NCI-H2029 treated with DMSO at 0.1 percent for 48 hours (cell line): ENCODE data around the gene SLC26A8.
"Not testable (repeated sequence)": the region's sequence is repeated elsewhere in the genome, so short reads cannot be mapped to it uniquely, and the experiment has no call there.

ENCODE experiments used
- DNase-seq: peaks from one replicate; lab custom pipeline; 2025; lab: John Stamatoyannopoulos, UW

SLC26A8 gene

DNA sequence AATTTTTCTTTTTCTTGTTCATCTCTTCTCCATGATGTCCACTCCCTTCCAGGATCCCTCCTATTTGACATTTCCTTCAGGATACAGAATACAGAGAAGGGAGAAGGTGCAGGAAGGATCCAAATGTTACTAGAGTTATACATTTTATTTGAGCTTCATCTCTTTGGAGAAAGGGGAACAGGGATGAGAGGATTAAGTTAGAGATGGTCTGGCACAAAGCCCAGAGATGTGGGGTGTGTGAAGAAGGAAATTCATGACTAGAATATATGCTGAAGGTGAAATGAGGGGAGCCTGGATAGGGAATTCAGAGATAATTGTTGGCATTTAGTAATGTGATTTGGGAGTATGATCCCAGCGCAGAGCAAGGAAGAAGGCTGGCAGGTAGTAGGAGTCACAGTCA lies 81.1 kb downstream of the SLC26A8 start:
- DNase-seq: no peak

DNA sequence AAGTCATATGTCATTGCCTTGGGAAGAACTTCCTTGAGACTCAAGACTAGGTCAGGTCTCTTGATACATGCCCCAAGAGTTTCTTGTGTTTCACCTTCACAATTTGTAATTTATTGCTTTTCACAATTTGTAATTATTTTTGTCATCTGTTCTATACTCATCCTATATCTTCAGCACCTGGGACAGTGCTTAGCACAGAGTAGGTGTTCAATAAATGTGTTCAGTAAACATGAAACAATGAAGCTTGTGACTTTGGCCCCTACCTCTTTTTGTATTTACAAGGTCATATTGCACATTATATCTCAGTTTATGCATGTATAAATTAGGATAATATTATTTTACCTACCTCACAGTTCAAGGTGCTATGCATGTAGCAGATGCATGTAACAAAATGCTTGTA lies 82.1 kb downstream of the SLC26A8 start:
- DNase-seq: no peak

- DNase-seq: not testable (repeated sequence)
Observed at GRCh38 chr6:35941170-35941569, 83.3 kb downstream of the SLC26A8 start.

GRCh38 chr6:35940014-35940413 lies 84.4 kb downstream of the SLC26A8 start:
- not testable (repeated sequence) for DNase-seq

GRCh38 chr6:35939259-35939658 lies 85.2 kb downstream of the SLC26A8 start:
- not testable (repeated sequence) for DNase-seq

- no peak for DNase-seq
Observed at GRCh38 chr6:35936681-35937359, 87.6 kb downstream of the SLC26A8 start.

GRCh38 chr6:35935469-35935868 lies 89.0 kb downstream of the SLC26A8 start:
- no peak for DNase-seq

DNA sequence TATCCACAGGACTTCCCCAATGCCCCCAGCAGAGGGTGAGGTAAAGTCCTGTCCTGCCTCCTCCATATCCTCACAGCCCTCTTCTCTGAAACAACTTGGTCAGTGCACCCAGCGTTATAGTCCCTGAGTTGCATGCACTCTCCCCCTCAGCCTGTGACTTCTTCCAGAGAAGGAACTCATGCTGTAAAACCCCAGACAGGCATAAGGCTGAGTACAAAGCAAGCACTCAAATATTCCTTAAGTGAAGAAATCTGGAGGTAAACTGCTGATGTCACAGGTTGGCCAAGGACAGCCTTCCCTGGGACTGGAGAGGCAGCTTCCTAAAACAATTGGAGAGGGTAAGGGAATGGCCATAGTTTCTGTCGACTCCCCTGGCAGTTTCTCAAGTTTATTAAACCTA lies 90.6 kb downstream of the SLC26A8 start:
- DNase-seq: no peak

DNA sequence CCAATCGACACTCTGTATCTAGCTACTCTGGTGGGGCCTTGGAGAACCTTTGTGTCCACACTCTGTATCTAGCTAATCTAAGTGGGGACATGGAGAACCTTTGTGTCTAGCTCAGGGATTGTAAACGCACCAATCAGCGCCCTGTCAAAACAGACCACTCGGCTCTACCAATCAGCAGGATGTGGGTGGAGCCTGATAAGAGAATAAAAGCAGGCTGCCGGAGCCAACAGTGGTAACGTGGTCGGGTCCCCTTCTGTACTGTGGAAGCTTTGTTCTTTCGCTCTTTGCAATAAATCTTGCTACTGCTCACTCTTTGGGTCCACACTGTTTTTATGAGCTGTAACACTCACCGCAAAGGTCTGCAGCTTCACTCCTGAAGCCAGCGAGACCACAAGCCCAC lies 92.6 kb downstream of the SLC26A8 start:
- not testable (repeated sequence) for DNase-seq

GRCh38 chr6:35931120-35931561 lies 93.3 kb downstream of the SLC26A8 start:
- no peak for DNase-seq

- no peak for DNase-seq
Observed at GRCh38 chr6:35929601-35930000, 94.8 kb downstream of the SLC26A8 start.

GRCh38 chr6:35926509-35927215 lies 97.8 kb downstream of the SLC26A8 start:
- no peak for DNase-seq

DNA sequence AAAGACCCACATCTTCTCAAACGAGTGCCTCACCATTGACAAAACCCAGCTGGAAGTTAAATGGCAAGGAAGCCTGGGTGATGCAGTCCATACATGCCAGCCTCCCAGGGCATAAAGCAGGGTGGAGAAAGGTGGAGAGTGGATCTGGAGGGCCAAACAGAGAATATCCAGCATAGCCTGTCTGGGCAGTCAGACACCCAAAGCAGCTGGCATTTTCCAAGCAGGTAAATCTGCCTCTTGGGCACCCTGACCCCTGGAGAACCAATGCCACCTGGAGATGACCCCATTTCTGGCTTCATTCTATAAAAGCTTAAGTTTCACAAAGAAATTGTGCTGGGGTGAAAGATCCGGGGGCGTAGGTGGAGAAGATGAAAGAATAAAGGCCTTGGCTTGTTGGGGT lies 98.5 kb downstream of the SLC26A8 start:
- no peak for DNase-seq

- DNase-seq: no peak
Observed at GRCh38 chr6:35924146-35924545, 100.3 kb downstream of the SLC26A8 start.

- DNase-seq: no peak
Observed at GRCh38 chr6:35922139-35922554, 102.3 kb downstream of the SLC26A8 start.

DNA sequence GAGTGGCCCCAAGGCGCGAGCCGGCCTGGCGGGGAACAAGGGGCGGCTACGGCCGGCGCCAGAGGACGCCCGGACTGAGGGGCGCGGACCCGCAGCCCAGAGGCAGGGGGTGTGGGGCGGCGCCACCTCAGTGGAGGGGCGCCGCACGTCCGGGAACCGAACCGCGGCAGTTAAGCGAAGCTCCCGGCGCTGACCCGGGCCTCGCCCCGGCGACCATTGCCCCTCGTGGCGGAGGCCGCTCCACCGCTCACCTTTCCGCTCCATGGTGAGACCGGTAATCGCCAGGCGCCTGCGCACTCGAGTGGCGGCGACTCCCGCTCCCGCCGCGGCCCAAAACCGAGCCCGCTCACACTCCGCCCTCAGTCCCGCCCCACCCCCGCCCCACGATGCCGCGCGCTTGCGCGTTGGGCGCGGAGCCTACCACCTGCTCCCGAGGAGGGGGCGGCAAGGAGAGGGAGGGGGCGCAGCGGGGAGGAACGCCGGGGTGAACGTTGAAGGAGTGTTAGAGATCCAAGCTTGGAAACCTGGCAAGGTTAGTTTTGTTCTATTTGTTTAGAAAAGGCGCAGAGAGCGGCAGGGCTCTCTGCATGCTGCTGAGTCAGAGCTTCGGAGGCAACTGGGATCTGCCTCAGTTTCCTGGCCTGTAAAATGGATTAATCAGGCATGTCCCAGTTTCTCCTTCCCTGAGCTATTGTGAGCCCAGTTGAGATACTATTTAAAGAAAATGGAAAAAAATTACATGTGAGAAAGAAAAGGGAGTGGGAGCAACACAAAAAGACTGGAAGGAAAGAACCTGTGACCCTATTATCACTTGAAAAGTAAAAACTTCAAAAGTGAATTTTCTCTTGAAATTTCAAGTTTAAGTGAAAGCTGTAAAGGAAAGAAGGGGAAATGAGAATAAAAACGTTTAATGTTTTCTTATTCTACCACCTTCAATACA lies 103.4 kb downstream of the SLC26A8 start, which contains the start of gene SRPK1:
SRPK1 (minus strand) TSS at position 306 of the 940 bp plus-strand sequence; CDS start at position 264, 42 bp downstream.
- DNase-seq: peak; percentile 68

DNA sequence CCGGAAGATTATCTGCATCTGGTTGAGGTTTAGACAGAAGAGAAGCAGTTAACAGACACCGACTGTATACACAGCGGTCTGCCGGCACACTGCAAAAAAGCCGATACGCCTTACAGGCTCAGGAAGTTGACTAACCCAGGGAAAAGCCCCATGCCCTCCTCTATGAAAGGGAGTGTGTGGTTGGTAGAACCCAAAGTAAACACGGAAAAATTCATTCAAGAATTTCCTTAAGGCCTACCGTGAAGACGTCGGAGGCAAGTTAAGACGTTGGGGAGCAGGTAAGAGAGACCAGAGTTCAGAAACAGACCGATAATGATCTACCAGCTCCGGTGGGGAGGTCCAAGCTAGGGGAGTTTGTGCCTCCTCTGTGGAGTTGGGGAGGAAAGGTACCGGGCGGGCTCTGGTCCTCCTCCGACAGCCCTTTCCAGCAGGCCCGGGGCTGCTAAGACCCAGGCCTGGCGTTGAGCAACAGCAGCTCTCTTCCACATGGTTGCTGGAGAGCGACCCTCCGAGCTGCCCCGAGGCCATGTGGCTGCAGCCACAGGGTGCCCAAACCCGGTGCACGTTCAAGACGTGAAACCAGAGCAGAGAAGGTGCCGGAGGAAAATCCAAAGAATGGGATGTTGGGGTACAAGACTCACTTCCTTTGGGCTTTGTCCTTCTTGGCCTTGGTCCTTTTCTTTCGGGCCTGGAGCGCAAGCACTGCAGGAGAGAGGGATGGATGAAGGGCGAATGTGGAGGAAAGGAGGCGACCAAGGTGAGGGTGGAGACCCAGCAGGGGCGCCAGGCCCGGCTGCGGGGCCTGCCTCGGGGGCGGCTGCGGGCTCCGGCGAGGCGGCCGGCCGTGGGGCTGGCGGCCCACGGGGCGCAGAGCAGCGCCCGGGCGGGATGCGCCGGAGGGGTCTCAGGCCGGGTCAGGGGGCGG lies 104.4 kb downstream of the SLC26A8 start:
- DNase-seq: no peak

- no peak for DNase-seq
Observed at GRCh38 chr6:35919085-35919826, 105.2 kb downstream of the SLC26A8 start.

- DNase-seq: not testable (repeated sequence)
Observed at GRCh38 chr6:35916893-35917292, 107.5 kb downstream of the SLC26A8 start.

- DNase-seq: no peak
Observed at GRCh38 chr6:35916056-35916455, 108.4 kb downstream of the SLC26A8 start.
